GM19238 (cell line): Measurements from ENCODE around the gene DIP2C.
"Not testable (repeated sequence)": the region's sequence is repeated elsewhere in the genome, so short reads cannot be mapped to it uniquely, and the experiment has no call there.

Experiments
- DNase-seq: peaks from one replicate; pipeline ENCODE4 v3.0.0; 2011; ENCODE audit warnings: low spot score; ENCODE audit not compliant: insufficient read length

The DIP2C gene

GRCh38 chr10:538895-539294, 150.6 kb downstream of the DIP2C start:
- no peak for DNase-seq

GRCh38 chr10:536935-537334, 152.5 kb downstream of the DIP2C start:
- no peak for DNase-seq

GRCh38 chr10:536371-536925, 153.0 kb downstream of the DIP2C start:
- no peak for DNase-seq

- DNase-seq: no peak
Measured at GRCh38 chr10:535952-536351, 153.5 kb downstream of the DIP2C start.

- no peak for DNase-seq
Measured at GRCh38 chr10:535051-535450, 154.4 kb downstream of the DIP2C start.

- no peak for DNase-seq
Measured at GRCh38 chr10:534047-534566, 155.4 kb downstream of the DIP2C start.

GRCh38 chr10:533611-534010, 155.9 kb downstream of the DIP2C start:
- no peak for DNase-seq

- no peak for DNase-seq
Measured at GRCh38 chr10:533186-533585, 156.3 kb downstream of the DIP2C start.

GRCh38 chr10:532331-532730, 157.1 kb downstream of the DIP2C start:
- not testable (repeated sequence) for DNase-seq

- no peak for DNase-seq
Measured at GRCh38 chr10:531541-531940, 157.9 kb downstream of the DIP2C start.

GRCh38 chr10:530717-531116, 158.8 kb downstream of the DIP2C start:
- no peak for DNase-seq

- no peak for DNase-seq
Measured at GRCh38 chr10:529468-530230, 159.8 kb downstream of the DIP2C start.

GRCh38 chr10:528173-529165, 161.0 kb downstream of the DIP2C start:
- no peak for DNase-seq

- no peak for DNase-seq
Measured at GRCh38 chr10:527416-527815, 162.1 kb downstream of the DIP2C start.

GRCh38 chr10:526651-527312, 162.7 kb downstream of the DIP2C start:
- DNase-seq: no peak

- DNase-seq: no peak
Measured at GRCh38 chr10:525565-526315, 163.7 kb downstream of the DIP2C start.

- no peak for DNase-seq
Measured at GRCh38 chr10:523925-524324, 165.5 kb downstream of the DIP2C start.

- no peak for DNase-seq
Measured at GRCh38 chr10:522350-522749, 167.1 kb downstream of the DIP2C start.

- DNase-seq: no peak
Measured at GRCh38 chr10:521261-522250, 167.9 kb downstream of the DIP2C start.
